NB4 (cell line): ENCODE data around the gene PCA3.

Experiments used
- CTCF ChIP-seq: IDR thresholded peaks from one replicate; pipeline ENCODE4 v1.5.1; 2012; ENCODE audit warnings: low read depth, low read length
- MYC ChIP-seq: IDR thresholded peaks from 2 replicates; pipeline ENCODE4 v1.6.1; 2011; ENCODE audit warnings: low read depth, low read length
- POLR2A ChIP-seq: IDR thresholded peaks from 2 replicates; pipeline ENCODE4 v1.6.1; 2011; ENCODE audit warnings: mild to moderate bottlenecking; ENCODE audit not compliant: insufficient read length; ENCODE audit errors: extremely low read depth

GRCh38 chr9:76716085-76716672 is 48.1 kb upstream of the PCA3 start:
- TF ChIP-seq CTCF (no peak), MYC (no peak), POLR2A (no peak)
